Suppressor macrophage (primary cell): ENCODE results near the gene RHCG.

ENCODE experiments used
- DNase-seq, 4 experiments: peaks; one replicate each; pipeline ENCODE4 v3.0.0-alpha.2; 2020 to 2022
- total RNA-seq, 17 experiments: gene quantifications; one replicate each; lab custom pipeline; 2026; ENCODE audit warnings: mixed read lengths in 6 of 17, inconsistent platforms in 3 of 17; lab: John Stamatoyannopoulos, UW

Gene RHCG
- total RNA-seq = 0 to 9.6 (median 1.5) reads per million in 17 experiments

DNA sequence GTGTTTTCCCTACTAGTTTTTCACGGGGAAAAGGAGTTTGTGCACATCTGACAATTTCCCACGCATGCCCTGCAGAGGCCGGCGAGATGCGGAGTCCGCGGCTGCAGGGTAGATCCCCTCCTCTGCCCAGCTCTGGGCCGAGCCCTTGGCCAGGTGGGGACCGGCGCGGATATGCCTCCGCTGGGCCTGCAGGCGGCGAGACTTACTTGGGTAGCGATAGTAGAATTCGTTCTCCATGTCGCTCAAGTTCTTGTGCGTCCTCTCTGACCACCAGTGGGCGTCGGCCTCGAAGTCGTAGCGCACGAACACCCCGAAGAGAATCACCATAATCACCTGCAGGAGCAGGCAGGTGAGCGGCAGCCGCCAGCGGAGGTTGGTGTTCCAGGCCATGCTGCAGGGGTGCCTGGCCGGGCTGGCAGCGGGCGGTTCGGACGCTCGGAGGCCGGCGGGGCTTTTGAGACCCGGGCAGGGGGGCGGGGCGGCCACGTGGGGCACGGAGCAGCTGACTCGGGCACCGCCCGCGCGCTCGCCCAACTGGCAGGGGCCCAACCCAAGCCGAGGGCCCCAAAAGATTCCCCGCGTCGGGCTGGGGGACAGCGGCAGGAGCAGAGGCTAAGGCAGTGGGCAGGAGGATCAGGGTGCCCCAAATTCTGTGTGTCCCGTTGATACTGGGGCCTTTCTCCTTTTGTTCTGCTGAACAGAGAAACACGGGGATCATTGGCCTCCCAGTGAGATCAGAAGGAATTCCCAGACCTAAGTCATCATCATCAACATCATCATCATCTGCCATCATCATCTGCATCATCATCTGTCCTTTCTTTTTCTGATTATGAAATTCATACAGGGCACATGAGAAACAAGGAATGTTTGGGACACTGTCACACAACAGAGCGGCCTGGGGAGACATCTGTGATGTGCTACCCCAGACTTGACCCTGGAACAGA is at the start of gene RHCG:
TSS of gene RHCG (minus strand) at position 429 of the 944 bp plus-strand sequence. CDS start at position 390, 39 bp downstream.
- DNase-seq = peak; percentile 14 to 58 (median 40)

DNA sequence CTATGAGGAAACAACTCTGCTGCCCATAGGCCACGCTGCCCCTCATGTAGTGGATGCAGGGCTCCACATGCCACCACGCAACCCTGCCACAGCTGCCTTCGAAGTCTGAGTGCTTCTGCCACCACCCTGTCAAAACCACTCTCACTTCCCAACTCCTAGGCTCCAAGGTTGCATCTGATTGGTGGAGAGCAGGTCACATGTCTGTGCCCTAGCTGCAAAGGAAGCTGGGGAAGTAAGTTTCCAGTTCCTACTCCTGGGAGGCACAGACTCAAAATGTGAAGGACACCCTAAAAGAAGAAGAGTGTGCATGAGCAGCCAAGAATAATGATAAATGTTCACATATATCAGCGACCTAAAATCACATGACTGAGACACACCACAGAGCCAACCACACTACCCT is 47.0 kb upstream of the RHCG start:
- DNase-seq = peak in 3 of 4 experiments; percentile 4 to 13 (median 10)

DNA sequence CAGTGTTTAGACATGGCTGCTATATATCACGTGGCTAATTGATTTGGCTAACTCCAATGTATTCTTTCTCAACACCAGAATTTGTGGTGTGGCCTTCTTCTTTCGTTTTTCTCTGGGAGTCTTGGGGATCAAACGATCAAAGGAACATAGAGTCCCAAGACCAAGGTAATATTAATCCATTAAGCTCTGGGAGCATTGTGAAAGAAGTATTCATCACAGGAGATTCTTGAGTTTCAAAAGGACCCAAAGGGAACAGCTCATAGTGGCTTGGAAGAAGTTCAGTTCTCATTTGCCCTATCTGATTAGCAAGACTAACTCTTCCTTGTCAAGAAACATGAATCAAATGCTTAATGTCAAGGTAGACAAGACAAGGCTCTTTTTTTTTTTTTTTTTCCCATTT is 46.0 kb upstream of the RHCG start:
- no peak for DNase-seq

DNA sequence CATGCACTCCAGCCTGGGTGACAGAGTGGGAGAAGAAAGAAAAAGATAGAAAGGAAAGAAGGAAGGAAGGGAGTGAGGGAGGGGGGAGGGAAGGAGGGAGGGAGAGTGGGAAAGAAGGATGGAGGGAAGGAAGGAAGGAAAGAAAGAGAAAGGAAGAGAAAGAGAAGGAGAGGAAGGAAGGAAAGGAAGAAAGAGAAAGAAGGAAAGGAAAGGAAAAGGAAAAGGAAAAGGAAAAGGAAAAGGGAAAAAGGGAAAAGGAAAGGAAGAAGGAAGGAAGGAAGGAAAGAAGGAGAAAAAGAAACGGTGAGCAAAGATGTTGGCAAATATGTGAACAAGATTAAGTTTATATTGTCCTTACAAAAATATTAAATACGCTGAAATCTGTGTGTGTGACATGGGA is 42.6 kb upstream of the RHCG start:
- no peak for DNase-seq

DNA sequence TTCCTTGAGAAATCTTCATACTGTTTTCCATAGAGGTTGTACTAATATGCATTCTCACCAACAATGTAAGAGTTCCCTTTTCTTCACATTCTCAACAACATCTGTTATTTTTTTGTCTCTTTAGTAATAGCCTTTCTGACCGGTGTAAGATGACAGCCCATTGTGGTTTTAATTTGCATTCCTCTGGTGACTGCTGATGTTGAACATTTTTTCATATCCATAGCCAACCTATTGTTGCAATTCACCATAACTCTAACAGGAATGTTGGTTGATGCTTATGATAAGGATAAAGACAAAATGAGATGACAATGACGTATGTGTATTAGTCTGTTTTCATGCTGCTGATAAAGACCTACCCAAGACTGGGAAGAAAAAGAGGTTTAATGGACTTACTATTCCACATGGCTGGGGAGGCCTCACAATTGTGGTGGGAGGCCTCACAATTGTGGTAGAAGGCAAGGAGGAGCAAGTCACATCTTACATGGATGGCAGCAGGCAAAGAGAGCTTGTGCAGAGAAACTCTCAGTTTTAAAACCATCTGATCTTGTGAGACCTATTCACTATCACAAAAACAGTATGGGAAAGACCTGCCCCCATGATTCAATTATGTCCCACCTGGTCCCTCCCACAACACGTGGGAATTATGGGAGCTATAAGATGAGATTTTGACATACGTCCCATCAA is 37.6 kb upstream of the RHCG start:
- no peak for DNase-seq

DNA sequence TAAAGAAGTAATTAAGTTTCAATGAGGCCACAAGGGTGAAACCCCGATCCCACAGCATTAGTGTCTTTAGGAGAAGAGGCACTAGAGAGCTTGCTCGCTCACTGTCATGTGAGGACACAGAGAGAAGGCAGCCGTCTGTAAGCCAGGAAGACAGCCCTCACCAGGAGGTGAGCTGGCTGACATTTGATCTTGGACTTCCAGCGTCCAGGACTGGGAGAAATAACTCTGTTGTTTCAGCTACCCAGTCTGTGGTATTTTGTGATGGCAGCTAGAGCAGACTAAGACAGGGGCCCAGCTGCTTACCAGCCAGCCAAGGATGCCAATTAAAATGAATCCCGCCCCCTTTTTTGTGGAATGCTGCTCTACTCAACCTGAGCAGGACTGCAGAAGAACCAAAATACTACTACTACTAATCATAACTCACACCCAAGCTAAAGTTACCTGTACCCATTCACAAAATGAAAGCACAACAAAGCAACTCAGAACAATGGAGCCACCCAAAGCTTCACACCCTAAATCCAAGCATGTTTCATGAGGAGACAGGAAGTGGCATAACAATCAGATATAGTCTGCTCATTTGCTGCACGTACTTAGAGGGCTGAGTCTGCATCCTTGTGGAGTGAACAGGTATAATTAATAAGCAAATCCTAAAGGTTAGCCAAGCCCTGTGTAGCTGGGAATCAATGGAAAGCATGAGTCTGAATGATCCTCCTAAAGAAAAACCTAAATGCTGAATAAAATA is 35.6 kb upstream of the RHCG start:
- DNase-seq = no peak

DNA sequence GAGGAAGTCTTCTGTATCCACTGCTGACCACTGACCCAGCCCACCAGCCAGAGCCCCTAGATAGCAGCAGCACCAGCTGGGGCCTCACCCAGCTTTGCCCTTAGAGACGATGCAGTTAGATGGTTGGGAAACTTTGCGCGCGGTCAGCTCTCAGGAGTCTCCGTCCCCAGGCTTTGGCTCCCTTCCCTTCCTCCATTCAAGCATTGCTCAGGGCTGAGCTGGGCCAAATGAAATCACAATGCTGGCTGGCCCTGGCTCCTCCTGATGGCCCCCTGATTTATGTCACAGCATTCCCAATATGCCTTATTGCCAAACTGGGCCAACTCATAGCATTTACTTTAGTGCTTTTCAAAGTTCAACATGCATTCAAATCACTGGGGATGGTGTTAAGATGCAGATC is 34.6 kb upstream of the RHCG start:
- no peak for DNase-seq

DNA sequence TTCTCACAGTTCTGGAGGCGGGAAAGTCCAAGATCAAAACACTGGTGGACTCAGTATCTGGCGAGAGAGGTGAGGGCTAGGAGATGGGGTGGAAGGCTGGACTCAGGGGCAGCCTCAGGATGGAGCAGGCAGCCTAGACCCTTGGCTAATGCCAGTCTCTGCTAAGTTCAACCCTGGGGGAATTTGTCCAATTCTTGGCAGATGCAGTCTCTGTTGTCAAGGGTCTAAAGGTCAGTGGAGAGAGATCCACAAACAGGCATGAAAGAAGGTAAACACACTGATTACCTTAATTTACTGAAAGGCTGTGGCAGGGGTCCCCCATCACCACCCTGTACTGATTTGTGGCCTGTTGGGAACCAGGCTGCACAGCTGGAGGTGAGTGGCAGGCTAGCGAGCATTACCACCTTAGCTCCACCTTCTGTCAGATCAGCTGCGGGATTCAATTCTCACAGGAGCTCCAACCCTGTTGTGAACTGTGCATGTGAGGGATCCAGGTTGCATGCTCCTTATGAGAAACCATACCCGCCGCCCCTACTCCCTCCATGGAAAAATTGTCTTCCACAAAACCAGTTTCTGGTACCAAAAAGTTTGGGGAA is 32.5 kb upstream of the RHCG start:
- DNase-seq = no peak

DNA sequence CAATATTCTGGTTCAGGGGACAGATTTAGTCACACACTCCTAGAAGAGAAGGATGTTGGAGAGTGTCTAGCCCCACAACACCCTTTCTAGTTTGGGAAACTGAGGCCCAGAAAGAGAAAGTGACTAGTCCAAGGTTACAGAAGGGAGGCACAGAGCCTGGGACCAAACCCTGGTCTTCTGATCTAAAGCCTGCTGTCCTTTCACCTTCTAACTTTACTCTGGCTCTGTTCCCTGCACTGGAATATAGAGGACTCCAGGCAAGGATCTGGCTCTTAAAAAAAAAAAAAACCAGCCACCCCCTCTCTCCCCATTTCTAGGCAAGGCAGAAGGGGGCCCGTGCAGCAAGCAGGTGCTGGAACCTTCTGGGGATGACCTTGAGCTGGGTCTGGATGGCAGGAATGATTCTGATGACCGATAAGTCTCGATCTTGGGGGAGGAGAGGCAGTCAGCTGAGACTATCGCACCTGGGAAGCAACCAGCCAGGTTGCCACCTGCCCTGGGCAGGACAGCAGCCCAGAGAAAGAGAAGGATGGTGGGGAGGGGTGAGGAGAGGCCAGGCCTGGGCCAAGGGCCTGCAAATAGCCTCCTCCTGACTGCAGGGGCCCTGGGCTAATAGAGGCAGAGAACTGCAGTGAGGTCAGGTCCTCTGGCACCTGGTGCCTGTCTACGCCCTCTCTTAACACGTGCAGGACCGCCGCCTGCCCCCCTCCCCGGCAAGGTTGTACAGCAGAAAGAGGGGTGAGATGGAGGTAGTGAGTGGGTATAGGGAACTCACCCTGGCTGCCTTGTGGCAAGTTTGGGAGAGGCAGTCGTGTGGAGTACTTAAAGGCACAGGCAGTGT is 30.4 kb upstream of the RHCG start:
- no peak for DNase-seq

DNA sequence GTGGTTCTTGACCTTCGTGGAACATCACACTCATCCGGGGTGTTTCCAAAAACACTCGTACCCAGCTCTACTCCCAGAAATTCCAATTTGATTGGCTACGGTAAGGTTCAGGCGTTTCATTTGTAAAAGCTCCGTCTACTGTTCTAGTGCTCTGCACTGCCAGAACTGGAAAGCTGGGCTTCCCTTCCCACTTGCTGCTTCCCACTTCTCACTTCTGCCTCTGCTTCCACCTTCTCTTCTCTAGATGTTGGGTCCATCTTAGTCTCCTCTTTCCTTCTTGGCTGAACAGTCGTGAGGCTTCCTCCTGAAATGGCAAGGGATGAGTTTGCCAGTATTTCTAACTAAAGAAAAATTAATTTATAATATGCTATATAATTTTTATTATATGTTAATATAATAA is 29.8 kb upstream of the RHCG start:
- no peak for DNase-seq

DNA sequence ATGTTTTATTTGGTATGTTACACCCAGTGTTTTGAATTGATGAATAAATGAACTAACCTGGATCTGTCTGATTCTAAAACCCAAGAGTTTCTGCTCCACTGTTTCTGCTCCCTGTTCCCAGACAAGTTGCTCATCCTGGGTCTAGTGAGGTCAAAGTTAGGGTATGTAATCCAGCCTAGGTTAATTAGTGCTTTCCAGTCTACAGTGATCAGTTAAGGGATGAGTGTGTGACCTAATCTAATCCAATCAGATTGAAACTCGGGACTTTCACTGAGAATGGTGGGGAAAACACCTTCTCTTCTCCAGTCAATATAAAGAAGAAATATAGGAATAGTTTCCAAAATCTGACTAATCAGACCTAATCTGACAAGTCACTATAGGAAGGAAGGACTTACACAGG is 27.8 kb upstream of the RHCG start:
- no peak for DNase-seq

DNA sequence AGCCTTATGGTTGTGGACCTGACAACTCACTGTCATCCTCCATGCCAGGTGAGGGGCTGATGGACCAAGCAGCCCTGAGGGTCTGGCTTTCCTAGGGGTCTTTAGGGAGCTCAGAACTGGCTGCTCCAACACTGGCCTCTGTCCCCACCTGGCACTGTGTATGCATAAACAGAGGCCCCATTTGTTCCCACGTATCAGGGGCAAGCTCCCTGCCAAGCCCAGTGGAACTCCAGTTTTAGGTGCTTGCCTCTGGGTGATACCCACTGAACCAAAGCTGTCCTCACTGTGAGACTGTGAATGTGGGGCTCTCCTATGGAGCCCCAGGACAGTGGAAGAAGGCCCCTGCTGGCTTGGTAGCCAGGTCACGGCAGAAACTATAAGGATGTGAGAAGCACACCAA is 26.7 kb upstream of the RHCG start:
- no peak for DNase-seq

DNA sequence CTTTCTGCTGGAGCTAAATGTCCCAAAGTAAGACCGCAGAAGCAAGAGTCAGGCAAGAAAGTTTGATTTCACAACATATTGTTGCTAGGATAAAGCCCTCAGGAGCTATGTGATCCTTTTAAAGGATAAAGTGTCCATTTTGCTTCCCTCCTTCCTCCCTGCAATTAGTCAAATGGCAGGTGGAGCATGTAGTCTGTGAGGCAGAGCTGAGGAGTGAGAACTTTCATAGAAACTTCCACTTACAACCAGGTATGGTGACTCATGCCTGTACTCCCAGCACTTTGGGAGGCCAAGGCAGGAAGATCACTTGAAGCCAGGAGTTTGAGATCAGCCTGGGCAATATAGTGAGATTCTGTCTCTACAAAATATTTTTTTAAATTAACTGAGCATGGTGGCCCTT is 25.2 kb upstream of the RHCG start:
- no peak for DNase-seq

DNA sequence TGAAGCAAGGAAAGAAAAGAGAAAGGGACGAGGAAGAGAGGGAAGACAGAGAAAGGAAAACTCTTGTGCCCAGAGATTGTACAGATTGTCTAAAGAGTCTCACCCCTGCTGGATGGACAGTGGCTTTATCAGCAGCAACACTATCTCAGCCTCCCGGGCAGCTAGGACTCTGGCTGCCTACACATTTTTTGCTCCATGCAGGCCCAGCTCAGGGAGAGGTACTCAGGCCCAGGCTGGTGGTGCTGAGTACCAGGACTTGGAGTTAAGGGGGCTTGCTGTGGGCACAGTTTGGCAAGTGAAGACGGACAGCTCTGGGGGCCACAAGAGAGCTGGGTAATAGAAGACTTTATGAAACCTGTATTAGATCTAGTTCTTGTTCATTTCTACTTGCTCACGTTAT is 19.1 kb upstream of the RHCG start:
- DNase-seq = no peak

DNA sequence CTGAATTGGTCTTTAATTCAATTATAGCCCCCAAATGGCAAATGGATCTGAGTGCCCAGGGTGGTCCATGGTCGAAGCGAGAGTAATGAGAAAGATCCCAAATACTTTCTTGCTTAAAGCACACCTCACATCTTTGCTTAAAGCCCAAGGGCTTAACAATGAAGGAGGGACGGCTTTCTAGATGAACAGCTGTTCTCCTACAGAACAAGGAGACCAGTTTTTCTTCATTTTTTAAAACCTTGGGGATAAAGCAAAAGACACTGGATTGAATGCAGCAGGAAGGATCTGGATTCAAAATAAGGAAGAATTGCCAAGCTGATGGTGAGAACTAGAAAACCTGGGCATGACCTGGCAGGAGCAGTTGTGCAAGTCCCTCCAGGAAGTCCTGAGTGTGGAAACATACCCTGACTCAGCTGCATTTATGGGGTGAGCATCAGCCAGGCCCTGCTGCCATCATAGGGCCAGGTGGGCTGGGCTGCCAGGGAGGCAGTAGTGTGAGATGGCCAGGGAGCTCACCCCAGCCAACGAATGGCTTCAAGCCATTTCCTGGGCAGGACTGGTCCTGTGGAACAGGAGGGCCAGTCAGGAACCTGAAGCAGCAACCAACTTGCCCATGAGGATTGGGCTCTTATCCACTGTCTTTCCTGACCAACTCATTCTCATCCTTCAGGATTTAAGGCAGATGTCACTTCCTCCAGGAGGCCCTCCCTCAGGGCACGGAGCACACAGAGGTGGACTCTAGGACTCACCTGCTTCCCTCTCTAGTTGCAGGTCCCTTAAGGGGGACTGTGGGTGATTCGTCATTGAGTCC is 18.4 kb upstream of the RHCG start:
- DNase-seq = no peak

DNA sequence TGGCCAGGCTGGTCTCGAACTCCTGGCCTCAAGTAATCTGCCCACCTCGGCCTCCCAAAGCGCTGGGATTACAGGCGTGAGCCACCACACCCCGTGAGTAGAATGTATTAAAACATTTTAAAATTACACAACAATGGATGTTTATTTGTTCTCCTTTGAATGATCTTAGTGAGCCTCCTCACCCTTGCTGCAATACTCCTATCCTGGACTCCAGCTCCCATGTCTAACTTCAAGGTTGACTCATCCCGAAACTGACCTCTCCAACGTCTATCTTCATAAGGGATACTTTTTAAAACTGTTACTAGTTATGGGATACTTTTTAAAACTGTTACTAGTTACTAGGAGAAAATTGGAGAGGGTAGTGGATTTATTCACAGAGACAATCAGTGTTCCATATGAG is 17.8 kb upstream of the RHCG start:
- no peak for DNase-seq

DNA sequence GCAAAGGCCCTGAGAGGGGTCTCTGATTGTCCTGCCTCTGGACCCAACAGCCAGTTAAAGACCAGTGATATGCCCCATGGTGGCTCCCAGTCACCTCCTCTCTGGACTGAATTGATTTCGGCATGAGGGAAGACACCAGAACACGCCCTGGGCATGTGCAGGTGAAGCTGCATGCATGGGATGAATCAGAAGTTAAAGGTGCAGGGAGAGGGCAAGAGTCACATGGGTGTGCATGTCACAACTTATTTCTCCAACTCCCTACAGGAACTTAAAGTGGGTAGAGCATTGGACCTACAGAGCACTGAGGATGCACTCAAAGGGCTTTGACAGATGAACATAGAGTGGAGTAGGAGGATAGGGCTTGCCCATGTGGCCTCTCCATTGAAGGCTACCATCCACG is 16.9 kb upstream of the RHCG start:
- no peak for DNase-seq

DNA sequence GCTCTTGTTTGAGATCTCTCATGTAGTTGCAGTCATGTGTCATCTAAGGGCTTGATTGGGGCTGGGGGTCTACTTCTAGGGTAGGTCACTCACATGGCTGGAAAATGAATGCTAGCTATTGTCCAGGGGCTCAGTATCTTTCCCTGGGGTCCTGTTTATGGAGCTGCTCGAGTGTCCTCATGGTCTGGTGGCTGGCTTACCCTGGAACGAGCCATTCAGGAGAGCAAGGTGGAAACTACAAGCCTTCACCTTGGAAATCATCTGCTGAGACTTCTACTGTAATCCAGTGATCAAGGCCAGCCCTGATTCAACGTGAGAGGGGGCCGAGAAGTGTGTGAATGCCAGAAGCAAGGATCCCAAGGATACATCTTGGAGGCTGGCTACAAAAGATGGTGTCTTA is 16.2 kb upstream of the RHCG start:
- DNase-seq = no peak

DNA sequence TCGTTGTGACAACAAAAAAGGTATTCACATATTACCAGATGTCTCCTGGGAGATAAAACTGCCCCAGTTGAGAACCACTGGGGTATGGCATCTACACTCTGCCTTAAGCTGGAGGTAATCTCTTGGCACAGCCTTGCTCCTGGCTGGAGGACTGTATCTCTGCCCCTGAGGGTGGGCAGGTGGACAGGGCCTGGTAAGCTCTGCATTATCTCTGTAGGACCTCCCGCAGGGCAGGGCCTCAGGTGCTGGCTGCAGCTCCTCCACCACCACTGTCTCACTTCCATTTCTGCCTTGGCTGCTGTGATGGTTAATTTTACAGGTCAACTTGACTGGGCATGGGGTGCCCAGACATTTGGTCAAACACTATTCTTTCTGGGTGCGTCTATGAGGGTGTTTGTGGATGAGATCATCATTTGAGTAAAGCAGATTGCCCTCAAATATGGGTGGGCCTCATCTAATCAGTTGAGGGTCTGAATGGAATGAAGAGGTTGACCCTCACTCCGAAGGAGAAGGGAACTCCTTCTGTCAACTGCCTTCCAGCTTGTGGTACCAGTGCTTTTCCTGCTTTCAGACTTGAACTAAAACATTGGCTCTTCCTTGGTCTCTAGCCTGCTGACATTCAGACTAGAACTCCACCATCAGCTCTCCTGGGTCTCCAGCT is 9.8 kb upstream of the RHCG start:
- no peak for DNase-seq

DNA sequence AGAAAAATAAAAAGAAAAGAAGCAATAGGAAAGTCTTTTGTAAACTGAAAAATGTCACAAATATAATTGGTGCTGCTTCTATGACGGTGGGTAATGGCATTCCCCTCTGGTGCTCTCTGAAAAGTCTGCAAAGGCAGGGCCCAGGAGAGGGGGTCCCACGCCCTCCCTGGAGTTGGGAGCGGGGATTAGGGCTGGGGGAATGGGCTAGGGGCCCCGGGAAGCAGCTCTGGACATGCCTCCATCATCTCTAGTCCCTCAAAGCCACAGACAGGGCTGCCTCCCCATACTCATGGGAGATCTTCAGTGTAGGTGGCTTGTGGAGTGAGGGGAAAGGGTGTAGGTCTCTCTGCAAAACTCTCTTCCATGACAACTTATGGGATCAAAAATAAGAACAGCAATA is 7.8 kb upstream of the RHCG start:
- DNase-seq = no peak
